ENCODE data around the gene MEMO1.

DNA sequence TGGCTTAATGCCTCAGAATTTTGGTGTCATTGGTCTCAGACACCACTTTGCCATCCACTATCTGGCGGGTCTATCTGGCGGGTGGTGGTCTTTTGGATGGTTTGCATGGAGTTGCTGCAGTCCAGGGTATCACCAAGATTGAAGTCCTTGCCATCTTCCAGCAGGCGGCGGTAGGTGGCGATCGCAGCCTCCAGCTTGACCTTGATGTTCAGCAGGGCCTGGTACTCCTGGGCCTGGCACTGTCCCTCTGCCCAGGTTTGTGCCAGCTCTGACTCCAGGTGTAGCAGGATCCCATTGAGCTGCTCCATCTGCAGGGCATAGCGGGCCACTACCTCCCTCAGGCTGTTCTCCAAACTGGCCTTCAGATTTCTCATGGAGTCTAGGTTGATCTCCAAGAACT is 188.2 kb downstream of the MEMO1 start:
- TF ChIP-seq CTCF (IDR thresholded peaks at IDR 0.05), result no peak
- no peak for TF ChIP-seq POLR2A (IDR thresholded peaks at IDR 0.05)
- no peak for TF ChIP-seq EP300 (IDR thresholded peaks at IDR 0.05)
